OCI-LY7 (cell line): ENCODE data around the gene SCYL2. TPM values are rescaled to one million over a fixed set of nuclear protein-coding genes. Genes with fewer than 3 reads are reported as not detected.

Experiments used
- BruUV-seq: library from RNA; stranded (reverse); fragments of 400-500 nt; replicated peaks from 2 replicates; lab custom pipeline; 2021; lab: Mats Ljungman, UMichigan
- CTCF ChIA-PET: fragments of 300-600 bp; sonication (Branson Sonifier 250); formaldehyde crosslinking; loops from one replicate; lab custom pipeline; 2022; ENCODE audit warnings: antibody characterized with exemption; ENCODE audit not compliant: unreplicated experiment; lab: Charles Lee
- POLR2A ChIA-PET: fragments of 300-600 bp; sonication (Branson Sonifier 250); formaldehyde crosslinking; loops from one replicate; lab custom pipeline; 2022; ENCODE audit warnings: antibody characterized with exemption; lab: Charles Lee
- DNase-seq: peaks from one replicate; pipeline ENCODE4 v3.0.0-alpha.2; 2015; ENCODE audit warnings: low spot score
- H2AFZ ChIP-seq: fragments of 200-600 bp; sonication (generic), shearing (Covaris generic); 2 replicates; pipeline ENCODE4 v1.6.1; 2014; ENCODE audit warnings: mild to moderate bottlenecking, antibody characterized with exemption, low read length, moderate library complexity
- H3K27ac ChIP-seq: fragments of 200-600 bp; sonication (generic); 2 replicates; pipeline ENCODE4 v1.5.1; 2014; ENCODE audit warnings: mixed run types, low read depth, mild to moderate bottlenecking, moderate library complexity, low read length, inconsistent platforms; ENCODE audit not compliant: poor library complexity, severe bottlenecking
- H3K36me3 ChIP-seq: fragments of 200-600 bp; sonication (generic); 2 replicates; pipeline ENCODE4 v1.6.1; 2014; ENCODE audit warnings: mild to moderate bottlenecking, antibody characterized with exemption, low read length, moderate library complexity, mixed read lengths; ENCODE audit not compliant: insufficient read depth
- H3K4me1 ChIP-seq: fragments of 200-600 bp; sonication (generic); 2 replicates; pipeline ENCODE4 v1.5.1; 2014; ENCODE audit warnings: mild to moderate bottlenecking, low read length; ENCODE audit not compliant: insufficient read depth, poor library complexity, severe bottlenecking
- H3K4me2 ChIP-seq: fragments of 200-600 bp; sonication (generic); 2 replicates; pipeline ENCODE4 v1.6.1; 2014; ENCODE audit warnings: mild to moderate bottlenecking, low read length
- H3K4me3 ChIP-seq: fragments of 200-600 bp; sonication (generic); 2 replicates; pipeline ENCODE4 v1.5.1; 2014; ENCODE audit warnings: mild to moderate bottlenecking, low read depth, low read length; ENCODE audit not compliant: poor library complexity, severe bottlenecking
- H3K79me2 ChIP-seq: fragments of 200-600 bp; sonication (generic); 2 replicates; pipeline ENCODE4 v1.6.1; 2016; ENCODE audit warnings: low read depth, mild to moderate bottlenecking, low read length, moderate library complexity, mixed read lengths; ENCODE audit not compliant: insufficient read depth
- H3K9me2 ChIP-seq: fragments of 200-600 bp; sonication (generic); 2 replicates; pipeline ENCODE4 v1.6.1; 2016; ENCODE audit warnings: mild to moderate bottlenecking, low read length, mixed read lengths; ENCODE audit not compliant: insufficient read depth
- H3K9me3 ChIP-seq: fragments of 200-600 bp; sonication (generic); 2 replicates; pipeline ENCODE4 v1.6.1; 2014; ENCODE audit warnings: mild to moderate bottlenecking, mixed run types, low read length, mixed read lengths
- H4K20me1 ChIP-seq: fragments of 200-600 bp; sonication (generic); 2 replicates; pipeline ENCODE4 v1.6.1; 2014; ENCODE audit warnings: mild to moderate bottlenecking, antibody characterized with exemption, low read length, moderate library complexity, mixed read lengths; ENCODE audit not compliant: insufficient read depth
- CTCF ChIP-seq: fragments of 200-600 bp; sonication (generic); conservative IDR thresholded peaks from 2 replicates; pipeline ENCODE4 v1.5.1; 2014; ENCODE audit warnings: mild to moderate bottlenecking, antibody characterized with exemption, low read length, moderate library complexity, mixed read lengths
- EZH2phosphoT487 ChIP-seq: fragments of 200-600 bp; sonication (generic); IDR thresholded peaks from 2 replicates; pipeline ENCODE4 v1.6.1; 2018; ENCODE audit warnings: low read depth, borderline replicate concordance, mild to moderate bottlenecking, mixed run types, antibody characterized with exemption, low read length, moderate library complexity, mixed read lengths
- intact Hi-C: fragments of 100-400 bp; cut with micrococcal nuclease; formaldehyde crosslinking; loops from one replicate; pipeline ENCODE4 v1.10.0; 2022; ENCODE audit not compliant: unreplicated experiment
- total RNA-seq, 2 experiments: library from RNA; depleted of rRNA in 1 of 2; stranded (reverse); fragments of >200 nt in 1 of 2; shearing (Covaris generic) in 1 of 2; gene quantifications; 2 replicates each; pipeline ENCODE4 v1.2.3, GENCODE V29; 2014 to 2022

The SCYL2 gene
- total RNA-seq, 2 experiments from 2014 or later = 13.9 to 30.7 TPM

DNA sequence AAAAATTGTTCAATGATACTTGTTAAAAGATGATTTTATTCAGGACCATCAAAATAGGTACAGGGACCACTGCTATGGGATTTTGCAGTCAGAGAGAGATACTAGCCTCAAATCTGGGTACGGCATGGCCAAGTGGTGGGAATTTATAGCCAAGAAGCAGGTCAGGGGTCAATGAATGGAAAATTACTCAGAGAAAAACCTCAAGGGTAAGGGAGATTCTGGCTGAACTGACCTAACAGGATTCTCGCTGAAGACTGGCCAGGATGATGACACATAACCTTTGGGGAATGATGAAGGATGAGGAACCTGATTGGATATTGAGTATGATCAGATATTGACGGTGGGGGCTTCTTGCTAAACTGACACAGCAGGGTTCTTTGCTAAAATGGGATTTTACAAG, 32.8 kb upstream of the SCYL2 start:
- Histone ChIP-seq H3K9me2 (no peaks in the 10 kb centered on the region), H3K27ac (no peak overlapping the region), H3K36me3 (no peaks in the 10 kb centered on the region), H2AFZ (no peak overlapping the region), H3K4me2 (no peak overlapping the region), H3K4me1 (no peaks in the 10 kb centered on the region), H4K20me1 (no peaks in the 10 kb centered on the region), H3K79me2 (no peaks in the 10 kb centered on the region), H3K9me3 (no peaks in the 10 kb centered on the region), H3K4me3 (no peak overlapping the region)
- no TSS peak for BruUV-seq
- POLR2A ChIA-PET = interaction anchor here (0.6 to 0.7 kb wide), 2 partner anchors 171 to 538 kb away, joined by 4 read pairs; no protein-coding TSS in a partner anchor
- no peak for DNase-seq
- TF ChIP-seq CTCF (no peak), EZH2phosphoT487 (no peak)
- CTCF ChIA-PET = no interaction called here
- intact Hi-C loops = loop anchor here (1.0 to 5.0 kb wide), 5 partner anchors 113 to 508 kb away; no protein-coding TSS in a partner anchor

DNA sequence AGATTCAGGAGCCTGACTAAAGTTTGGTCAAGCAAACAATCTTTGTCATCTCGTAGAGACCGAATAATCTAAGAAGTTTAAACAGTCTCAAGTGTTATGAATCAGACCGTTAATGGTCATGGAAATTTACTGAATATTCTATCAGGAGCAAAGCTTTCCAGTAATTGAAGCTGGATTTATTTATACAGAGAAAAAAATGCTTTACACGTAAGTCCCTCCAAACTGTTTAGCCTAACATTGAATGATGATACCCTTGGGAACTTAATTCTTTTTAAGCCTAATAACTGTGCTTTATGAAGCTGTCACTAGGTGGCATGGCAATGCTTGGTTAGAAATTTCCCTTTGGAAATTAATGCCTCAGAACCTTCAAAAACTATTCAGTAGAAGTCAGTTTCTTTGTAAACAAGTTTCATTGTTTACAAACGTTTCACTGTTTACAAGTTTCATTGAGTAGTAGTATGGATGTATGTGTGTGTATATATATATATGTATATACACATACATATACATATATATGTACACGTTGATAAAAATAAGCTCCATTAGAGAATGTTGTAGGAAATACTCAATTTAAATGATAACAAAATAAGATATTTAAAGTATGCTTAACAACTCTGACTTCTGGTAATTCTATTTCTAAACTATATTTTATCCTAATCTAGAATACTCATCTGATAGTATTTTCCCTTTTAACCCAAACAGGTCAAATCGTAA, 32.2 kb upstream of the SCYL2 start:
- POLR2A ChIA-PET = interaction anchor here (0.6 to 0.9 kb wide), 3 partner anchors 8 to 535 kb away, joined by 3 to 6 read pairs (median 6); no protein-coding TSS in a partner anchor
- no TSS peak for BruUV-seq
- H3K79me2 ChIP-seq = no peaks in the 10 kb centered on the region

More for the DNA sequence above, 32.2 kb upstream of the SCYL2 start:
- Histone ChIP-seq H3K4me1 (no peaks in the 10 kb centered on the region), H3K4me2 (no peak overlapping the region), H3K36me3 (no peaks in the 10 kb centered on the region), H3K9me3 (no peaks in the 10 kb centered on the region), H3K9me2 (no peaks in the 10 kb centered on the region), H3K4me3 (no peak overlapping the region), H4K20me1 (no peaks in the 10 kb centered on the region), H3K27ac (no peak overlapping the region), H2AFZ (no peak overlapping the region)
- DNase-seq = peak; percentile 53
- CTCF ChIA-PET = interaction anchor here (1.0 kb wide), 1 partner anchor 170 kb away, joined by 7 read pairs; no protein-coding TSS in a partner anchor
- intact Hi-C loops = loop anchor here (1.0 to 5.0 kb wide), 5 partner anchors 113 to 508 kb away; no protein-coding TSS in a partner anchor
- peak; percentile 89 for TF ChIP-seq CTCF
- no peak for TF ChIP-seq EZH2phosphoT487
